Suprapubic skin (tissue), 4 donors: Measurements from ENCODE around the gene GALNT17. TPM values are rescaled to one million over a fixed set of nuclear protein-coding genes. Genes with fewer than 3 reads are reported as not detected.

Experiments
- DNase-seq, 2 donors: peaks; one replicate each; pipeline ENCODE4 v3.0.0-alpha.2; 2019; ENCODE audit warnings: low spot score in 2 of 2
- H3K27ac ChIP-seq: fragments of 200-600 bp; sonication (generic); one replicate; pipeline ENCODE4 v1.5.1; 2019
- H3K27me3 ChIP-seq: fragments of 200-600 bp; sonication (generic); one replicate; pipeline ENCODE4 v1.5.1; 2019
- H3K36me3 ChIP-seq: fragments of 200-600 bp; sonication (generic); one replicate; pipeline ENCODE4 v1.5.1; 2019
- H3K4me1 ChIP-seq: fragments of 200-600 bp; sonication (generic); one replicate; pipeline ENCODE4 v1.5.1; 2019
- H3K4me3 ChIP-seq: fragments of 200-600 bp; sonication (generic); one replicate; pipeline ENCODE4 v1.5.1; 2019; ENCODE audit warnings: mild to moderate bottlenecking
- H3K9me3 ChIP-seq: fragments of 200-600 bp; sonication (generic); one replicate; pipeline ENCODE4 v1.5.1; 2019
- CTCF ChIP-seq, 2 donors: fragments of 200-600 bp in 1 of 2; fragments of 450-650 bp in 1 of 2; sonication (generic) in 1 of 2; IDR thresholded peaks; one replicate each; pipeline ENCODE4 v1.5.1; 2016 to 2019; ENCODE audit warnings: antibody characterized with exemption in 2 of 2, mild to moderate bottlenecking in 1 of 2, moderate library complexity in 1 of 2
- EP300 ChIP-seq: sonication (generic); formaldehyde crosslinking; IDR thresholded peaks from one replicate; pipeline ENCODE4 v1.6.1; 2017; ENCODE audit warnings: antibody characterized with exemption
- POLR2A ChIP-seq, 2 donors: fragments of 450-650 bp; IDR thresholded peaks; one replicate each; pipeline ENCODE4 v1.6.1; 2017; ENCODE audit warnings: antibody characterized with exemption in 2 of 2, mild to moderate bottlenecking in 2 of 2, moderate library complexity in 2 of 2
- POLR2AphosphoS5 ChIP-seq, 3 donors: sonication (generic); formaldehyde crosslinking; IDR thresholded peaks; one replicate each; pipeline ENCODE4 v1.6.1; 2017; ENCODE audit warnings: antibody characterized with exemption in 3 of 3
- WGBS: methylation state at CpG from one replicate; pipeline ENCODE4 v1.1.5; 2018; 5-methylcytosine and 5-hydroxymethylcytosine counted together
- total RNA-seq, 4 donors: library from RNA; depleted of rRNA; stranded (reverse); fragments of >200 nt; gene quantifications; one replicate each; pipeline ENCODE4 v1.1.0, GENCODE V29; 2016

Gene GALNT17
- total RNA-seq, 4 donors from 2014 or later, result 2.0 to 4.7 (median 2.7) TPM

- H3K4me1 ChIP-seq, result no peaks in the 10 kb centered on the region
- WGBS, result 65% methylated on average over 4 of the region's 4 CpGs
- no peaks in the 10 kb centered on the region for H3K36me3 ChIP-seq
- H3K4me3 ChIP-seq, result no peak overlapping the region
- no peak for TF ChIP-seq EP300
- TF ChIP-seq POLR2AphosphoS5 (IDR thresholded peaks at IDR 0.05), result no peak
- no peak for TF ChIP-seq POLR2A (IDR thresholded peaks at IDR 0.05)
- no peak for TF ChIP-seq CTCF (IDR thresholded peaks at IDR 0.05)
- DNase-seq, result no peak
- no peak overlapping the region for H3K27ac ChIP-seq
- no peaks in the 10 kb centered on the region for H3K27me3 ChIP-seq
- H3K9me3 ChIP-seq, result peaks cover 2% of the 10 kb centered on the region
These were observed 39.5 kb downstream of the GALNT17 start for GRCh38 chr7:71171476-71171875.

GRCh38 chr7:71173955-71174354 lies 42.0 kb downstream of the GALNT17 start:
- TF ChIP-seq CTCF (IDR thresholded peaks at IDR 0.05) (no peak), EP300 (no peak), POLR2AphosphoS5 (IDR thresholded peaks at IDR 0.05) (no peak), POLR2A (IDR thresholded peaks at IDR 0.05) (no peak)
- WGBS, result 66% methylated on average over 6 of the region's 7 CpGs
- no peaks in the 10 kb centered on the region for H3K36me3 ChIP-seq

GRCh38 chr7:71182438-71182935 lies 50.5 kb downstream of the GALNT17 start:
- H3K4me3 ChIP-seq, result no peak overlapping the region
- no peaks in the 10 kb centered on the region for H3K4me1 ChIP-seq
- no peak for DNase-seq
- no peak overlapping the region for H3K27ac ChIP-seq
- no peaks in the 10 kb centered on the region for H3K27me3 ChIP-seq
- WGBS, result 67% methylated on average over 4 of the region's 4 CpGs
- no peaks in the 10 kb centered on the region for H3K9me3 ChIP-seq
- TF ChIP-seq POLR2AphosphoS5 (IDR thresholded peaks at IDR 0.05) (no peak), POLR2A (IDR thresholded peaks at IDR 0.05) (no peak), EP300 (no peak), CTCF (IDR thresholded peaks at IDR 0.05) (no peak)
- no peaks in the 10 kb centered on the region for H3K36me3 ChIP-seq

More at GRCh38 chr7:71173955-71174354, 42.0 kb downstream of the GALNT17 start:
- Histone ChIP-seq H3K27me3 (no peaks in the 10 kb centered on the region), H3K4me1 (no peaks in the 10 kb centered on the region), H3K9me3 (peaks cover 3% of the 10 kb centered on the region), H3K4me3 (no peak overlapping the region), H3K27ac (no peak overlapping the region)
- DNase-seq, result no peak

- Histone ChIP-seq H3K36me3 (no peaks in the 10 kb centered on the region), H3K9me3 (no peaks in the 10 kb centered on the region), H3K27ac (no peak overlapping the region), H3K27me3 (no peaks in the 10 kb centered on the region), H3K4me3 (no peak overlapping the region), H3K4me1 (no peaks in the 10 kb centered on the region)
- 86% methylated on average over 5 of the region's 5 CpGs for WGBS
- no peak for TF ChIP-seq POLR2AphosphoS5 (IDR thresholded peaks at IDR 0.05)
- TF ChIP-seq POLR2A (IDR thresholded peaks at IDR 0.05), result no peak
- no peak for TF ChIP-seq EP300
- TF ChIP-seq CTCF (IDR thresholded peaks at IDR 0.05), result no peak
- no peak for DNase-seq
These were observed 52.2 kb downstream of the GALNT17 start for GRCh38 chr7:71184136-71184535.

- no peaks in the 10 kb centered on the region for H3K4me1 ChIP-seq
- no peaks in the 10 kb centered on the region for H3K27me3 ChIP-seq
- no peak for TF ChIP-seq CTCF (IDR thresholded peaks at IDR 0.05)
- no peak for DNase-seq
- H3K9me3 ChIP-seq, result no peaks in the 10 kb centered on the region
- no peak overlapping the region for H3K27ac ChIP-seq
- H3K36me3 ChIP-seq, result no peaks in the 10 kb centered on the region
- 75% methylated on average over 1 of the region's 1 CpG for WGBS
- H3K4me3 ChIP-seq, result no peak overlapping the region
These were observed 52.7 kb downstream of the GALNT17 start for GRCh38 chr7:71184609-71185008.
